ENCODE results near the gene ZCCHC4. TPM values are rescaled to one million over a fixed set of nuclear protein-coding genes. Genes with fewer than 3 reads are reported as not detected.

The ZCCHC4 gene
- total RNA-seq, 1 experiment from 2014 or later, result 12.3 TPM

- Histone ChIP-seq H4K20me1 (ENCODE audit: insufficient read depth) (no peaks in the 10 kb centered on the region), H3K27ac (ENCODE audit: low read depth, low read length) (no peak overlapping the region), H2AFZ (ENCODE audit: low read depth, low read length, poor library complexity, severe bottlenecking) (no peak overlapping the region), H3K4me1 (ENCODE audit: control insufficient read depth in 1 of 2, insufficient read depth in 2 of 2, low read length in 2 of 2) (peaks cover 8 to 13% of the 10 kb centered on the region in 2 experiments; a peak in 3 of 4 replicates), H3K79me2 (ENCODE audit: insufficient read depth, low read length) (peaks cover 18% of the 10 kb centered on the region), H3K36me3 (ENCODE audit: control insufficient read depth in 1 of 2, insufficient read depth in 2 of 2, low read length in 2 of 2) (no peaks in the 10 kb centered on the region; a peak in 1 of 4 replicates), H3K9me2 (ENCODE audit: insufficient read depth) (no peaks in the 10 kb centered on the region), H3K4me3 (replicated peaks in 1 of 2; ENCODE audit: low read depth in 1 of 2, low read length in 2 of 2) (no peak overlapping the region), H3K27me3 (ENCODE audit: insufficient read depth, low read length) (no peaks in the 10 kb centered on the region), H3K9me3 (ENCODE audit: control insufficient read depth in 1 of 2, insufficient read depth in 1 of 2, low read depth in 1 of 2, low read length in 2 of 2) (no peaks in the 10 kb centered on the region), H3K9ac (ENCODE audit: low read length) (no peak overlapping the region), H3K4me2 (ENCODE audit: low read length) (no peak overlapping the region)
- DNase-seq (ENCODE audit: low read depth, low spot score) (no peak), ATAC-seq (no peak)
- TF ChIP-seq FOSL1 (IDR thresholded peaks at IDR 0.05; ENCODE audit: low read depth) (no peak), ZFX (IDR thresholded peaks at IDR 0.05) (no peak), YY1 (IDR thresholded peaks at IDR 0.05; ENCODE audit: extremely low read depth, insufficient replicate concordance, low read depth, low read length) (no peak), MAX (IDR thresholded peaks at IDR 0.05) (no peak), RAD21 (IDR thresholded peaks at IDR 0.05; ENCODE audit: low read depth) (no peak), POLR2AphosphoS5 (IDR thresholded peaks at IDR 0.05; ENCODE audit: low read depth, low read length) (no peak), CBX3 (IDR thresholded peaks at IDR 0.05; ENCODE audit: low read depth) (no peak), CEBPB (IDR thresholded peaks at IDR 0.05; ENCODE audit: low read depth) (no peak), SRF (IDR thresholded peaks at IDR 0.05; ENCODE audit: low read depth) (no peak), EZH2 (IDR thresholded peaks at IDR 0.05) (no peak), EGR1 (IDR thresholded peaks at IDR 0.05; ENCODE audit: low read depth) (no peak), ELF1 (IDR thresholded peaks at IDR 0.05; ENCODE audit: borderline replicate concordance, low read depth) (no peak), JUND (IDR thresholded peaks at IDR 0.05) (no peak)
- TF ChIP-seq, protein P1, sequence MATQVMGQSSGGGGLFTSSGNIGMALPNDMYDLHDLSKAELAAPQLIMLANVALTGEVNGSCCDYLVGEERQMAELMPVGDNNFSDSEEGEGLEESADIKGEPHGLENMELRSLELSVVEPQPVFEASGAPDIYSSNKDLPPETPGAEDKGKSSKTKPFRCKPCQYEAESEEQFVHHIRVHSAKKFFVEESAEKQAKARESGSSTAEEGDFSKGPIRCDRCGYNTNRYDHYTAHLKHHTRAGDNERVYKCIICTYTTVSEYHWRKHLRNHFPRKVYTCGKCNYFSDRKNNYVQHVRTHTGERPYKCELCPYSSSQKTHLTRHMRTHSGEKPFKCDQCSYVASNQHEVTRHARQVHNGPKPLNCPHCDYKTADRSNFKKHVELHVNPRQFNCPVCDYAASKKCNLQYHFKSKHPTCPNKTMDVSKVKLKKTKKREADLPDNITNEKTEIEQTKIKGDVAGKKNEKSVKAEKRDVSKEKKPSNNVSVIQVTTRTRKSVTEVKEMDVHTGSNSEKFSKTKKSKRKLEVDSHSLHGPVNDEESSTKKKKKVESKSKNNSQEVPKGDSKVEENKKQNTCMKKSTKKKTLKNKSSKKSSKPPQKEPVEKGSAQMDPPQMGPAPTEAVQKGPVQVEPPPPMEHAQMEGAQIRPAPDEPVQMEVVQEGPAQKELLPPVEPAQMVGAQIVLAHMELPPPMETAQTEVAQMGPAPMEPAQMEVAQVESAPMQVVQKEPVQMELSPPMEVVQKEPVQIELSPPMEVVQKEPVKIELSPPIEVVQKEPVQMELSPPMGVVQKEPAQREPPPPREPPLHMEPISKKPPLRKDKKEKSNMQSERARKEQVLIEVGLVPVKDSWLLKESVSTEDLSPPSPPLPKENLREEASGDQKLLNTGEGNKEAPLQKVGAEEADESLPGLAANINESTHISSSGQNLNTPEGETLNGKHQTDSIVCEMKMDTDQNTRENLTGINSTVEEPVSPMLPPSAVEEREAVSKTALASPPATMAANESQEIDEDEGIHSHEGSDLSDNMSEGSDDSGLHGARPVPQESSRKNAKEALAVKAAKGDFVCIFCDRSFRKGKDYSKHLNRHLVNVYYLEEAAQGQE (IDR thresholded peaks at IDR 0.05; ENCODE audit: low read depth), result no peak
- BruUV-seq (replicated peaks), result no TSS peak
- intact Hi-C loops (cut with micrococcal nuclease), result loop anchor here (5.0 kb wide), 1 partner anchor 148 kb away; the partner anchor contains the start of gene SEPSECS
- ChIA-PET POLR2A (no interaction called here), CTCF (no interaction called here), RAD21 (ENCODE audit: low non-redundant PET in 1 of 2, low total read pairs in 2 of 2, uncharacterized antibody in 2 of 2, unreplicated experiment in 2 of 2) (no interaction called here)
Measured at GRCh38 chr4:25310803-25311166, 1.8 kb upstream of the ZCCHC4 start.
